HCT116 (cell line): Measurements from ENCODE around the gene TUBA1C.

Experiments
- EZH2phosphoT487 ChIP-seq: fragments of 200-600 bp; IDR thresholded peaks from 2 replicates; pipeline ENCODE4 v1.6.1; 2018; ENCODE audit warnings: antibody characterized with exemption, borderline replicate concordance
- FOSL1 ChIP-seq: IDR thresholded peaks from 2 replicates; pipeline ENCODE4 v1.6.1; 2012; ENCODE audit warnings: low read depth
- JUND ChIP-seq: IDR thresholded peaks from 2 replicates; pipeline ENCODE4 v1.6.1; 2012
- POLR2A ChIP-seq: IDR thresholded peaks from 2 replicates; pipeline ENCODE4 v1.7.0; 2011; ENCODE audit warnings: borderline replicate concordance; ENCODE audit not compliant: insufficient read depth, insufficient read length; ENCODE audit errors: extremely low read depth
- POLR2AphosphoS5 ChIP-seq: IDR thresholded peaks from 2 replicates; pipeline ENCODE4 v1.6.1; 2011; ENCODE audit warnings: mild to moderate bottlenecking, low read depth, low read length, moderate library complexity
- RAD21 ChIP-seq: IDR thresholded peaks from 2 replicates; pipeline ENCODE4 v1.6.1; 2012; ENCODE audit warnings: low read depth, mild to moderate bottlenecking
- SIN3A ChIP-seq: IDR thresholded peaks from 2 replicates; pipeline ENCODE4 v1.6.1; 2012; ENCODE audit warnings: low read depth
- SP1 ChIP-seq: IDR thresholded peaks from 2 replicates; pipeline ENCODE4 v1.6.1; 2012; ENCODE audit warnings: low read depth
- YY1 ChIP-seq: IDR thresholded peaks from 2 replicates; pipeline ENCODE4 v1.6.1; 2011; ENCODE audit warnings: low read length, low read depth, moderate library complexity, mild to moderate bottlenecking; ENCODE audit not compliant: insufficient replicate concordance; ENCODE audit errors: extremely low read depth
- TF ChIP-seq, protein P1 (sequence below): IDR thresholded peaks from 2 replicates; pipeline ENCODE4 v1.6.1; 2012; ENCODE audit warnings: low read depth
- TF ChIP-seq, protein P2 (sequence below), 3 experiments: fragments of 200-600 bp in 1 of 3; sonication (generic) in 1 of 3; IDR thresholded peaks in 2 of 3; conservative IDR thresholded peaks in 1 of 3; 2 replicates each; pipeline ENCODE4 v1.5.1; 2012 to 2017; ENCODE audit warnings: low read depth in 2 of 3, low read length in 2 of 3, antibody characterized with exemption in 1 of 3, borderline replicate concordance in 1 of 3, control low read depth in 1 of 3, mild to moderate bottlenecking in 1 of 3, mixed read lengths in 1 of 3, mixed run types in 1 of 3, moderate library complexity in 1 of 3; ENCODE audit not compliant: insufficient read depth in 1 of 3
- TF ChIP-seq, protein P3 (sequence below): IDR thresholded peaks from 2 replicates; pipeline ENCODE4 v1.6.1; 2012

DNA sequence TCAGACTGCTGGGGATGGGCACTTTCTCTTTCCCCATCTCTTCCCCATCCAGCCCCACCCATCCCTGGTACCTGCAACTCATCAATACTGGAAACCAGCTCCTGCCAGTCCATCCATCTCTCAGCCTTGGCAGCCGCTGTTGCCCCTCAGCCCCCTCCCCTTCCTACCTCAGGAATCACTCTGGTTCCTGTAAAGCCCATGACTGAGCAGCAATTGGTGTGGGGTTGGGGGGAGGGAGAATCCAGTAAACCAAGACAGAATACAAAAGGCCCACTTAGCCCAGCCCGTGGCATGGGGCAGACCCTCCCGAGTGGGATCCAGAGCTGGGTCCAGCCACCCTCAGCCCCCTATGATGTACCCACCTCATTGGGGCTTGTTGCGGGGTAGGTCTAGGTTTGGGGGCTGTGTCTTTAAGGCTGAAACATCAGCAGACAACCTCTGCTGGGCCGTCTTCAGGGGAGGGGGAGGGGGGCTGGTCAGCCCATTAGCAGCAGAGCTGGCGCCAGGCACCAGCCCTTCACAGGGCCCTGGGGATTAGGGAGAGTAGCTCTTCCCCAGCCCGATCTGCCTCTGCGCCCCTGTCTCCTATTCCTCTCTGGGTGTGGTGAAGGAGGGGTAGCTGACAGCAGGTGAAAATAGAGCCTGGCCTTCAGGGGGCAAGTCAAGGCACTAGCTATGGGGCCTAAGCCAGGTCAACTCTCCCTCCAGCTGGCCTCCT is 29.4 kb downstream of the TUBA1C start:
- TF ChIP-seq POLR2A: no peak
- TF ChIP-seq, protein P1, sequence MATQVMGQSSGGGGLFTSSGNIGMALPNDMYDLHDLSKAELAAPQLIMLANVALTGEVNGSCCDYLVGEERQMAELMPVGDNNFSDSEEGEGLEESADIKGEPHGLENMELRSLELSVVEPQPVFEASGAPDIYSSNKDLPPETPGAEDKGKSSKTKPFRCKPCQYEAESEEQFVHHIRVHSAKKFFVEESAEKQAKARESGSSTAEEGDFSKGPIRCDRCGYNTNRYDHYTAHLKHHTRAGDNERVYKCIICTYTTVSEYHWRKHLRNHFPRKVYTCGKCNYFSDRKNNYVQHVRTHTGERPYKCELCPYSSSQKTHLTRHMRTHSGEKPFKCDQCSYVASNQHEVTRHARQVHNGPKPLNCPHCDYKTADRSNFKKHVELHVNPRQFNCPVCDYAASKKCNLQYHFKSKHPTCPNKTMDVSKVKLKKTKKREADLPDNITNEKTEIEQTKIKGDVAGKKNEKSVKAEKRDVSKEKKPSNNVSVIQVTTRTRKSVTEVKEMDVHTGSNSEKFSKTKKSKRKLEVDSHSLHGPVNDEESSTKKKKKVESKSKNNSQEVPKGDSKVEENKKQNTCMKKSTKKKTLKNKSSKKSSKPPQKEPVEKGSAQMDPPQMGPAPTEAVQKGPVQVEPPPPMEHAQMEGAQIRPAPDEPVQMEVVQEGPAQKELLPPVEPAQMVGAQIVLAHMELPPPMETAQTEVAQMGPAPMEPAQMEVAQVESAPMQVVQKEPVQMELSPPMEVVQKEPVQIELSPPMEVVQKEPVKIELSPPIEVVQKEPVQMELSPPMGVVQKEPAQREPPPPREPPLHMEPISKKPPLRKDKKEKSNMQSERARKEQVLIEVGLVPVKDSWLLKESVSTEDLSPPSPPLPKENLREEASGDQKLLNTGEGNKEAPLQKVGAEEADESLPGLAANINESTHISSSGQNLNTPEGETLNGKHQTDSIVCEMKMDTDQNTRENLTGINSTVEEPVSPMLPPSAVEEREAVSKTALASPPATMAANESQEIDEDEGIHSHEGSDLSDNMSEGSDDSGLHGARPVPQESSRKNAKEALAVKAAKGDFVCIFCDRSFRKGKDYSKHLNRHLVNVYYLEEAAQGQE: no peak
- TF ChIP-seq, protein P2, sequence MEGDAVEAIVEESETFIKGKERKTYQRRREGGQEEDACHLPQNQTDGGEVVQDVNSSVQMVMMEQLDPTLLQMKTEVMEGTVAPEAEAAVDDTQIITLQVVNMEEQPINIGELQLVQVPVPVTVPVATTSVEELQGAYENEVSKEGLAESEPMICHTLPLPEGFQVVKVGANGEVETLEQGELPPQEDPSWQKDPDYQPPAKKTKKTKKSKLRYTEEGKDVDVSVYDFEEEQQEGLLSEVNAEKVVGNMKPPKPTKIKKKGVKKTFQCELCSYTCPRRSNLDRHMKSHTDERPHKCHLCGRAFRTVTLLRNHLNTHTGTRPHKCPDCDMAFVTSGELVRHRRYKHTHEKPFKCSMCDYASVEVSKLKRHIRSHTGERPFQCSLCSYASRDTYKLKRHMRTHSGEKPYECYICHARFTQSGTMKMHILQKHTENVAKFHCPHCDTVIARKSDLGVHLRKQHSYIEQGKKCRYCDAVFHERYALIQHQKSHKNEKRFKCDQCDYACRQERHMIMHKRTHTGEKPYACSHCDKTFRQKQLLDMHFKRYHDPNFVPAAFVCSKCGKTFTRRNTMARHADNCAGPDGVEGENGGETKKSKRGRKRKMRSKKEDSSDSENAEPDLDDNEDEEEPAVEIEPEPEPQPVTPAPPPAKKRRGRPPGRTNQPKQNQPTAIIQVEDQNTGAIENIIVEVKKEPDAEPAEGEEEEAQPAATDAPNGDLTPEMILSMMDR (IDR thresholded peaks at IDR 0.05 in 2 of 3, conservative IDR thresholded peaks at IDR 0.05 in 1 of 3; ENCODE audit: borderline replicate concordance in 1 of 3, insufficient read depth in 1 of 3, low read depth in 2 of 3, low read length in 2 of 3): no peak
- TF ChIP-seq, protein P3, sequence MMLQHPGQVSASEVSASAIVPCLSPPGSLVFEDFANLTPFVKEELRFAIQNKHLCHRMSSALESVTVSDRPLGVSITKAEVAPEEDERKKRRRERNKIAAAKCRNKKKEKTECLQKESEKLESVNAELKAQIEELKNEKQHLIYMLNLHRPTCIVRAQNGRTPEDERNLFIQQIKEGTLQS: no peak
- TF ChIP-seq SP1: no peak
- no peak for TF ChIP-seq SIN3A
- no peak for TF ChIP-seq EZH2phosphoT487
- TF ChIP-seq POLR2AphosphoS5: no peak
- TF ChIP-seq FOSL1: no peak
- no peak for TF ChIP-seq JUND
- no peak for TF ChIP-seq RAD21
- no peak for TF ChIP-seq YY1
